IPS-NIHi7 (cell line): ENCODE results near the gene CCSAP.

Source experiments
- DNase-seq: peaks from one replicate; pipeline ENCODE4 v3.0.0; 2012; ENCODE audit warnings: mixed read lengths; ENCODE audit errors: extremely low spot score

CCSAP gene

GRCh38 chr1:229286099-229286766 lies 56.6 kb downstream of the CCSAP start:
- DNase-seq = no peak

DNA sequence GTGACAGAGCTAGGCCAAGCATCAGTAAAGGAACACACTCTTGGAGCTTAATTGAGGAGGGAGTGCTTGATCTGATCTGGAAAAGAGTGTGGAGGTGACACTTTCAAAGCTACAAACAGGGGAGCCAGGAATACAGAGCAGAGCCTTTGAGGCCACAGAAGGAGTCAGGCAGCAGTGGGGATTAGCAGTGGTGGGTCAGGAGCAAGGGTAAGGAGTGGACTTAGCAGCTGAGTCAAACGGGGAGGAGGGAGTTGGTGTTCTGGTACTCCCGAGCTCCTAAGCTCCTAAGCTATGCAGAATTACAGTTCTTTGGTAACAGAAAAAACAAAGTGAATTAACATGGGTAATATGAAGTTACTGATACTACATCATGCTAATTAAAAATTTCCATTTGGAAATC lies 57.4 kb downstream of the CCSAP start:
- no peak for DNase-seq

GRCh38 chr1:229284887-229285286 lies 58.0 kb downstream of the CCSAP start:
- no peak for DNase-seq

- DNase-seq = no peak
Observed at GRCh38 chr1:229283183-229283611, 59.6 kb downstream of the CCSAP start.

DNA sequence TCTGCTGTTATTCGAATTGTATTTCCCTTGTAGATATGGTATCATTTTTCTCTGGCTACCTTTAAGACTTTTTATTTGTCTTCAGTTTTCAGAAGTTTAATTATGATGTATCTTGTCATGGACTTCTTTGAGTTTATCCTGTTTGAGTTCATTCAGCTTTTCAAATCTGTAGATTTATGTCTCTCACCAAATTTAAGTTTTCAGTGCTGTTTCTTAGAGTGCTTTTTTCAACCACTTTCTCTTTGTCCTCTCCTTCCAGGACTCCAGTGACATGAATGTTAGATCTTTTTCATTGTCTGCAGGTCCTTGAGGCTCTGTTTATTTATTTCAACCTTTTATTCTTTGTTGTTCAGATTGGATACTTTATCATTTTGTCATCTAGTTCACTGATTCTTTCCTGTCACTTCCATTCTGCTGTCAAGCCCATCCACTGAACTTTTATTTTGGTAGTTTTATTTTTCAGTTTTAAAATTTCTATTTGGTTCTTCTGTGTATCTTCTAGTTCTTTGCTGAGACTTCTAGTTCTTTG lies 60.5 kb downstream of the CCSAP start:
- no peak for DNase-seq

DNA sequence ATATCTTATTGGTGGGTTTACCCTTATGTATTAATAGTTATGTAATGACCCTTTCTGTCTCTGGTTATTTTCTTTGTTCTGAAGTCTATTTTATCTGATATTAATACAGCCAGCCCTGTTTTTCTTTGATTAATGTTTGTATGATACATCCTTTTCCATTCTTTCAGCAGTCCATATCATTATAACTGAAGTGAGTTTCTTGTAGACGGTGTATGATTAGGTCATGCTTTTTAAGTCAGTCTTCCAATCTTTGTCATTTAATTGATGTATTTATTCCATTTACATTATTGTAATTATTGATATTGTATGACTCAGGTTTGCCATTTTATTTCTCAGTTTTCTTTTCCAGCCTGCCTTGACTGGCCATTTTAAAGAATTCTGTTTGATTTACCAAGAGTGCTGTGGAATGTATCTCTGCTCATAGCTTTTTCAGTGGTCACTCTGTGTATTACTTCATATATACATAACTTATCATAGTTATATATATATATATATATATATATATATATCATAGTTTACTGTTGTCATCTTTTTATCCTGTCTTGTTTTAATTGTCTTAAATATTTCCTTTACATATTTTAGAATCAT lies 61.4 kb downstream of the CCSAP start:
- no peak for DNase-seq

DNA sequence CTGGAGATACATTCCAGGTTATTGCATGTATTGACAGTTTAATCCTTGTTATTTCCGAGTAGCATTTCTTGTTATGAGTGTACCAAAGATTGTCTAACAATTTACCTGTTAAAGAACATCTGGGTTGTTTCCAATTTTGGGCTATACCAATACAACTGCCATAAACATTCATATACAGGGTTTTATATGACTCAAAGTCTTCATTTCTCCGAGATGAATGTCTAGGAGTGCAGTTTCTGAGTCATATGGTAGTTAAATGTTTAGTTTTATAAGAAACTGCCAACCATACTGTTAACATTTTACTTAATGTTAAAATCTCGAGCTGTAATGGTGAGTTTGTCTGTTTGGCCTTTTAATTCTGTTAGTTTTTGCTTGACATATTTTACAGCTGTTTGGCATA lies 61.9 kb downstream of the CCSAP start:
- DNase-seq = no peak

GRCh38 chr1:229280037-229280828 lies 62.6 kb downstream of the CCSAP start:
- DNase-seq = no peak

GRCh38 chr1:229279242-229279641 lies 63.6 kb downstream of the CCSAP start:
- DNase-seq = no peak

- DNase-seq = no peak
Observed at GRCh38 chr1:229278120-229278741, 64.6 kb downstream of the CCSAP start.

GRCh38 chr1:229275005-229275404 lies 67.8 kb downstream of the CCSAP start:
- DNase-seq = no peak

DNA sequence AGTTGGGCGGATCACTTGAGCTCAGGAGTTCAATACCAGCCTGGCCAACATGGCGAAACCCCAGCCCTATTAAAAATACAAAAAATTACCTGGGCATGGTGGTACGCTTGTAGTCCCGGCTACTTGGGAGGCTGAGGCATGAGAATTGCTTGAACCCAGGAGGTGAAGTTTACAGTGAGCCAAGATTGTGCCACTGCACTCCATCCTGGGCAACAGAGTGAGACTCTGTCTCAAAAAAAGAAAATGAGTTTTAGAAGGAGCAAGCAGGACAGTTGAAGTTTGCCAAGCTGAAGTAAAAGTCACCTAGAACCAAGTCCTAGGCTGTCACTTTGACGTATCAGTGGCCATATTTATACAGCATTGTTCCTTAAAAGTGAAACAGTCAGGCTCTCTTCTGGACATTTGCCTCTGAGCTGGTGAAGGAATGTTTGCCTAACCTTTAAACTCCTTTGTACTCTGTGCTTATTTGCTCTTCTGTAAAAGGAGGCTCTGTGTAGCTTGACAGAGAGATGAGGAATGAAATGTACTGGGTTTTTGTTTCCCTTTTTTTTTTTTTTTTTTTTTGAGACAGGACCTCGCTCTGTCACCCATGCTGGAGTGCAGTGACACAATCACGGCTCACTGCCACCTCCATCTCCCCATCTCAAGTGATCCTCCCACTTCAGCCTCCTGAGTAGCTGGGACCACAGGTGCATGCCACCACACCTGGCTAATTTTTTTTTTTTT lies 69.2 kb downstream of the CCSAP start:
- DNase-seq = no peak

GRCh38 chr1:229272164-229273158 lies 70.4 kb downstream of the CCSAP start:
- no peak for DNase-seq

DNA sequence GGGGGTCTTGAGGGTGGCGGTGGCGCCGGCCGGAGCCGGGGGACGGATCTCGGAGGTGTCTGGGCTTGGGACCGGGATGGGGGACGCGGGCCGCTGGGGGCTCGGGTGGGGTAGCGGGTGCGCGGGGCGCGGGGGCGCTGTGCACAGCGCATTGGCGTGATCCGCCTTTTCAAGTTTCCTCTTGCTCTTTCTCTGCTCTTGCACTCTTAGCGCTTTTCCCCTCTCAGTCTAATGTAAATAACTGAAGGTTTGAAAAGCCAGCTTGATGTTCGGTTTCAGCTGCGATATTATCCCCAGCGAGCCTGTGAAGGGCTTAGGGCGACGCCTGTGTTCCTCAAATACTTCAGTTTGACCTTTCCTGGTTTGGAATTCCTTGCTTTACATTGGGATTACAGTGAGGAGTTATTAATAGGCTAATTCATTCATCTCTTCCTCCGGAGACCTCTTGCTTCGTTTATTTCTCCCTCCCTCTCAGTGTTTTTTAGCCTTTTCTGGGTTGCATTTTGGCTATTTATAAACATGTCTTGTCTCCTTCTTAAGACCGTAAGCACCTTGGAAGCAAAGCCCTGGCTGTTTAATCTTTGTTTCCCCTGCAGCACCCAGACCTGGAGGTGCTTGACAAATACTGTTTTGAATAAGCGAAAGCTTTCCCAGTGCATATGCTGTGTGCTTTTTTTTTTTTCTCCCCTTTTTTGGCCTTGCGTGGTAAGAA lies 71.2 kb downstream of the CCSAP start:
- DNase-seq = peak; percentile 15
